HG03521 (cell line): Measurements from ENCODE around the gene ZNF638.

Experiments
- ATAC-seq: cut with Tn5 transposase; IDR thresholded peaks from one replicate; pipeline ENCODE4 v1.9.1; 2021; ENCODE audit warnings: mild to moderate bottlenecking, moderate library complexity; ENCODE audit not compliant: unreplicated experiment

The ZNF638 gene

DNA sequence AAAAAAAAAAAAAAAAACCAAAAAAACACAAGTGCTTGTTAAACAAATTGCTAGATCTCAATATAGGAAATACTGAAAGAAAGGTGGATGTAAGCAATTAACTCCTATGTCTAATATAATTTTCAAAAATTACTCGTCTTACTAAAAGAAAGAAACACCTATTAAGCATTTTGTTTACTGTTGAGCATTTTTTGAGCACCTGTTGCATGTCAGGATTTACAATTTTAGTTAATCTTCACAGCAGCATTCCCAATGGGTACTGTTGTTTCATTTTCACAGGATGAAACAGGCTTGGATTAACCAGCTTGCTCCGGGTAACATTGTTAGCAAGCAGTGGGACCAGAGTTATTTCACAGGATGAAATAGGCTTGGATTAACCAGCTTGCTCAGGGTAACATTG, 4.8 kb downstream of the ZNF638 start:
- no peak for ATAC-seq

DNA sequence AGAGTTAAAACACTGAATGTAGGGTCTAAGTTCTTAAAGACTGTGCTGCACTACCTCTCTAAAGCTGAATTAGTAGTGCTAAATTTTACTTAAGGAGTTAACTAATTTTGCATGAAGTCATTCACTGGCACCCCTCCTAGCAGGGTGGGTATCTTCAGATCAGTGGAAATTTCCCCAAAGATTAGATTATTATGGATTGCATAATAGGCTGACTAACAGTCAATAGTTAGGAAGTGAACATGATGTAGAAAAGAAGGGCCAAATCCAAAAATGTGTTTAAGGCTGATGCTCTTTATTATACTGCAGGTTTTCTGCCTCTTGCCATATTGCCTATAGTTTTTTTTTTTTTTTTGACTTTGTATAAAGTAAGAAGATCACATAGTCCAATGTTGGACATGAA, 5.2 kb downstream of the ZNF638 start:
- no peak for ATAC-seq

DNA sequence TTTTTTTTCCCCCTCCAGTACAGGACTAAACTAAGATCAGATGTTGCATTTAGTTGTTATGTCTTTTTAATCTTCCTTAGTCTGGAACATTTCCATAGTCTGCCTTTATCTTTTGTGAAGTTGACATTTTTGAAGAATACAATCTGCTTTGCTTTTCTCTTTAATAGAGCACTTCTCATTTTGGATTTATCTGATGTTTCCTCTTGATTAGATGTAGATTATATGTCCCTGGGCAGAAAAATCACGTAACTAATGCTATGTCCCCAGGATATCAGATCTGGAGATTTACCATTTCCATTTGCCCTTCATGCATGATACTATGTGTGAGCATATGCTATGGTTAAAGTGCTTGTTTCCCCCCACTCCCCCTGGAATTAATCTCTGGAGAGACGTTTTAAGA, 6.2 kb downstream of the ZNF638 start:
- ATAC-seq: no peak

DNA sequence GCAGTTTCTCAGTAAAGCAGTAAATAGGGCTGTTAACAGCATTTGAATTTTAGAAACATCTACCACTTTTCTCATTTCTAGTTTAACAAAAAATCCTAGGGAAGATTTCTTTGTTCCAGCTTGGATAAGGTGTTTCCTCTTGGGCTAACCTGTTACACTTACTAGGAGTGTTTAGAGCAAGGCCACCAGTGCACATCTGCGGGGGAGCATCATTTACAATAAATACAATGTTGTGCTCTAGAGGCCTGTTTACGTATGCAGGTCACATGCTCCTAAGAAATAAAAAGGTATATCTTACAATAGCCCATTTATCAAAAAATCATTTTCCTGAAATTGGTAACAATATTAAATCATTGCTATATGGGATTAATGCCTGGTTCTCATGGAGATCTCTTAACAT, 8.1 kb downstream of the ZNF638 start:
- no peak for ATAC-seq

DNA sequence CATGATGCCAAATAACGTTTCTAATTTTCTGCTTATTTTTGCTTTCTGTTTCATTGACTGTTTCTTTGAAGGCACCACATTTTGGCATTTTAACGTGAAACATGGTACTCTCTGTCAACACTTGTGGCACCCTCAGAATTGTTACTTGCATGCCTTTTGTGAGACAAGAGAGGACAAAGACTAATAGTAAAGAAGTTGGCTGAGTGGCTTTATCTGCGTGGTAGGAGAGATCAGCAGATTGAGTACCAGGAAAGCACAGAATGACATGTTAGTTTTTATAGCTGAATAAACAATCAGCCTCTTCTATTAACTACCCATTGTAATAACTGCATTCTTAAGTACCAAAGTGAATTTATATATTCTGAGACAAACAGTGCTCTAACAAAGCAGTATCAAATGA, 8.6 kb downstream of the ZNF638 start:
- ATAC-seq: no peak

DNA sequence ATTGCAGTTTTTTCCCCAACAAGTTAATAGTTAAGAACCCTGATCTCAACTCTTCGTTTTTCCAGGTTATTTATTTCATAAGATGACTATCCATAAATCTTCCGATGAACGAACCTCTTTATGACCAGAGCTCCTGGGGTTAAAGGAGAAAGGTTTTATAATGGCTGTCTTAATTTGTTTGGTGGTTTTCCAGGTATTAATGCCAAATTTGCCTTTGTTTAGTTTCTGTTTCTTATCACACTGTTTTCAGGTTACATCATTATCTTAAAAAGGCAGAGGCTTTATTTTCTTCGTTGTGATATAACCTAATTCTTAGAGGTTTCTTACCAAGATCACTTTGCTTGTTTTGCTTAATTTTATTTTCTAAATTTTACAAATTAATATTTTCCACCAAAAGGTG, 10.1 kb downstream of the ZNF638 start:
- no peak for ATAC-seq

DNA sequence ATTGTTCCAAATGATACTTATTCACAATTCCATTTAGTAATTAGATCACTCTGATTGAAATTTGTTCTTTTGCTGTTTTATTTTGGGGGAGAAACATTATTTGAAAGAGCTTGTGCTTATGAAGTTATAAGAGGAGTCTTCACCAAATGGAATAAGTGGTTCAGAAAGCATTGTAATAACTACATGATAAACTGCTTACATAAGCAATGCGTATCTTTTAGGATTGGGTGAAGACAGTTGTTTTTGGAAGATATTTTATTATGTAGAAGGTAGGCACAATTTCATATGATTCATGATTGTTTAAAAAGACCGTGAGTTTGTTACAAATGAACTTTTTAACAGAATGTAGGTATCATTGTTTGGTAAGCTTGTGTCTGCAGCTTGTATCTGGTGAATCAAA, 14.5 kb downstream of the ZNF638 start:
- no peak for ATAC-seq

DNA sequence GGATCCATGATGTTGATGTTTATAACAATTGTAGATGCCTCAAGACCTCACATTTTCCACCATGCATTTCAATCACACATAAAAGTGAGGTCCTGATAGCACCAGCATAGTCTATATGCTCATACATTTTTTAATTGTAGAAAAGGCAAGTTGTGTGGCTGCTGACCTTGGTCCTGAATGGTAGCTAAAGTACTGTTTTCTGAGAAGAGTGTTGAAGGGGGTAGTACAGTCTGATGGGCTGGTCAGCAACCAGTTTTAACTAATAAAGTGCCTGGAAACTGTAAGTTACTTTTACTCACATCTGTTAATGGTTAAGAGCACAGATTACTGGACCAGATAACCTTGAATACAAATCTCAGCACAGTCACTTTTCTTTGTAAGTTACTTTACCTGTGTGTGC, 15.9 kb downstream of the ZNF638 start:
- ATAC-seq: no peak

DNA sequence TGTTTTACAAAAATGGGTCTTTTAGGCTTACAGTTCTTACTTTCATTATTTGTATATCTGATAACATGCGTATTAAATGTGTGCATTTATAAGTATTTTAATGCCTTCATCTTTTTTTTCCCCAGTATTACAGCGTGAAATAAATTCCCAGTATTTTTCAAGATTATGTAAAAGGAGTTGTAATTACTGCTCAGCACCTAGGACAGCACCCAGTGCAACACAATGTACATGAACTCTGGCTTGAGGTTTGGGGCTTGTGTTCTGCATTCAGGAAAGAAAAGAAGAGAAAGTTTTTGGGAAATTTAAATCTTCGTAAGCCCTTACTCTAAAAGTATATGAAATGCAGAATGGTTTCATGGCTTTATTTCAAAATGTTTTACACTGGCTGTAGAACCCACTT, 16.7 kb downstream of the ZNF638 start:
- no peak for ATAC-seq

DNA sequence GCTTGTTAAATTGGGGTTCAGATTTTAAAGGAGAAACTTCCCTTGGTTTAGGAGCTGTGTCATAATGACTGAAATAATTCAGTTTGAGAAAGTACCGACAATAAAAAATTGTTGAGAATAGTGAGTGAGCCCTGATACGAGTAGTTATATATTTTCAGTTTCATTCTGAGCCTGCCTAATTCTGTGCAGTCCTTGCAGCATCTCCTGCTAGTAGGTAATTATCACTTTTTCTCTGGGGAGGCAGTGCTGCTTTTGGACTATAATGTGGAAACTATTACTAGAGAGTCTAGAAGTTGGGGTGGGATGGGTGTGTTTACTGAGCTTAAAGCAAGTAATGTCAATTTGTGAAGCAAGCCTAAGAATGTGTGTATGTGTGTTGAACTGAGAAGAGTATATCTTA, 21.7 kb downstream of the ZNF638 start:
- ATAC-seq: no peak

DNA sequence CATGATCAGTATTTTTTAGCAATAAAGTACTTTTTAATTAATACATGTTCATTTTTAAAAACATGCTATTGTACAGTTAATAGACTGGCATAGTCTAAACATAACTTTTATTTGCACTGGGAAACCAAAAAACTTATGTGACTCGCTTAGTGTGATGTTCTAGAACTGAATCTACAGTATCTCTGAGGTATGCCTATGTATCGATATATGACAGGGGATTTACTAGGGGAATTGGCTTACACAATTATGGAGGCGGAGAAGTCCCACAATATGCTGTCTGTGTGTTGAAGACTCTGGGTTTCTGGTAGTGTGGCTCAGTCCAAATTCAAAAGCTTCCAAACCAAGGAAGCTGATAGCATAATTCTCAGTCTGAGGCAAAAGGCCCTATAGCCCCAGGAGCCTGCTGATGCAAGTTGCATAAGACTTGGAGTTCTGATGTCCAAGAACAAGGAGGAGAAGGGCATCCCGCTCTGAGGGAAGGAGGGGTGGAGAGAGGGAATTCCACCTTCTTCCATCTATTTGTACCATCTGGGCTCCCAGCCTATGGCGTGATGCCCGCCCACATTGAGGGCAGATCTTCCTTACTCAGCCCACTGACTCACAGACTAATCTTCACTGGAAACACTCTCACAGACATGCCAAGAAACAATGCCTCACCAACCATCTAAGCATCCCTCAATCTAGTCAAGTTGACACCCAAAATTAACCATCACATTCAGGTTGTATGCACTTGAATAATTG, 27.5 kb downstream of the ZNF638 start:
- no peak for ATAC-seq

DNA sequence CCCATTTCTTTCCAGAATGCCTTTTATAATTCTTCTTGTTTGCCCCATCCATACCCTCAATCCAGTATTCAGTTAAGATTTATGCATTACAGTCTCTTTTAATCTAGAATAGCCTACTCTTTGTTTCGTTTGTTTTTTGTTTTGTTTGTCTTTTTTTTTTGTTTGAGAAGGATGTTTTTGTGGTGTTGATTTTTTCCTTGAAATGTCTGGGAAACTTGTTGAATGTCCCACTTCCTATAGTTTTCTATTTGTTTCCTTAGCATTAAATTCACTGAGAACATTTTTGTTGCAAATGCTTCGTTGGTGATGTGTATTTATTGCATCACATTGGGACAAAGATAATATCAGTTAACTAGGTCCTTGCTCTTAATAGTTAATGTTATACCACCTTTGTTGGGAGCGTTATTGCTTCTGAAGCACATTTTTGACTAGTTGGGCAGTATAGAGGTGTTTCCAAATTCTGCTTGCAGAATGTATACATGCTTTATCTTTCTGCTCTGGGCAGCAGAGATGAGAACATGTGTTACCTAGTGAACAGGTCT, 28.9 kb downstream of the ZNF638 start:
- no peak for ATAC-seq

DNA sequence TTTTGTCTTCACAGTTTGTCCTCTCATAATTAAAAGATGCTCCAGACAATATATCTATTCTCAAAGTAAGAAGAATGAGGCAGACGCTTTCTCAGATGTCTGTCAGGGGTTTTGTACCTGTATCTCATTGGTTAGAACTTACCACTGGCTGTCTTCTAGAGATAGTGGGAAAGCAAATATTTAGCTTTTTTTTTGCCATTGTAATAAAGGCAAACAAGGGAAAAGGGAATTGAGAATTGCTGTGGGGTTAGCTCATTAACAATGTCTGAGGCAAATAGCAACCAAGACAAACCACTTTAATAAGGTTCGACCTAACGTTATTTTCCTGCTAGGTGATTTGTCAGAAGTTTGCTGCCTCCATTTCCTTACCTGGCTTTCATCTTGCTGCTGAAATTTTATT, 30.0 kb downstream of the ZNF638 start:
- no peak for ATAC-seq

DNA sequence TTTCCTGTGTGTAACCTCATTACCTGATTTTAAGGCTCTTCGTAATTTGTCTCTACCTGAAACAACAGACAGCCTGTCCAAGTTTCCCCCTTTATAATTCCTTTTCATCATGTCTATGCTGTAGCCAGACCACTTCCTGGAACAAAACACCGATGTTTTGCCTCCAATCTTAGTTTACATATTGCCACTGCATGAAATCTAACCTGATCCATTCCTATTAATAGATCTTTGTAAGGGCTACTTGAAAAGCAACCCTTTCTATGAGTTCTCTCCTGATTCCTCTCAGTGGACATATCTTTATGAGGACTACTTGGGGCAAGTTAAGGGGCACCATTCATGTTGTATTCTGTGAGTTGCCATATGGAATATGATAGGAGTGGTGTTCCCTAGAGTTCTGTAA, 30.9 kb downstream of the ZNF638 start:
- ATAC-seq: no peak

DNA sequence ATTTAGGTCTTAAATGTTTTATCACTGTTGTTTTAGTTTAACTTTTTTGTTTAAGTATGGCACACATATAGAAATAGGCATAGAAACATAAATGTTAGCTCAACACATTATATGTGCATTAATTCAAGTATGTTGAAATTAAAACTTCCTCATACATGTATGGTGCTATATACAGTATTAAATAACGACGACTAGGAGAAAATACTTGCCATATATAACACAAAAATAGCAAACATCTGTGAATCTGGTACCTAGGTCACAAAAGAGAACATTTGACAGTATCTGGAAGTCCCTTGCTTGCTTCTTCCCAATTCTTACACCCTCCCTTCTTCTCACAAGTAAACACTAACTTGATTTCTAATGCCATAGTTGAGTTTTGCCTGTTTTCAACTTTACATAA, 38.4 kb downstream of the ZNF638 start:
- no peak for ATAC-seq

DNA sequence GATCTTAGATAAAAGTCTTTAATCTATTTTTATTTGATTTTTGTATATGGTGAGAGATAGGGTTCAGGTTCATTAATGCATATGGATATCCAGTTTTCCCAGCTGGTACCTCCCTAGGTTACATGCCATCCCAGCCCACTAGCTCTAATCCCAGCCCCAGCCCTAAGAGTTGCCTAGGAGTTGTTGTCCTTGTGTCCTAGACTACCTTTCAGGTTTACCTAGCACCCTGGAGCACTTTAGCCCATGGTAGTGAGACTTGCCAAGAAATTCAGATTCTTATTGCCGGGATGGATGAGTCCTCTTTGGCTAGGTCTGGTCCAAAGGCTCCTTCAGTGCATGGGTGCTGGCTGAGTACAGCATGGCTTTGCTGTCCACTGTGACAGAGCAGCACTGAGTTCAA, 40.5 kb downstream of the ZNF638 start:
- no peak for ATAC-seq

DNA sequence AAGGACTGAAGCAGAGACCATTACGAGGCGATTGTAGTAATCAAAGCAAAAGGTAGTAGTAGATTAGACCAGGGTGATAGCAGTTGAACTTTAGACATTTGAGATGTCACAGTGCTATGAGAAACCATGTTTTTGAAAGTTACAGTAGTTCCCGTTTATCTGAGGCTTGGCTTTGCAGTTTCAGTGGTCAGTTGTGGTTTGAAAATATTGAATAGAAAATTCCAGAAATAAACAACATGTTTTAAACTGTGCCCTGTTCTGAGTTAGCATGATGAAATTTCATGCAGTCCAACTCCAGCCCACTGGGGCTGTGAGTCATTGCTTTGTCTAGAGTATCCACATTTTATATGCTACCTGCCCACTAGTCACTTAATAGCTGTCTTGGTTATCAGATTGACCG, 47.5 kb downstream of the ZNF638 start:
- ATAC-seq: no peak

DNA sequence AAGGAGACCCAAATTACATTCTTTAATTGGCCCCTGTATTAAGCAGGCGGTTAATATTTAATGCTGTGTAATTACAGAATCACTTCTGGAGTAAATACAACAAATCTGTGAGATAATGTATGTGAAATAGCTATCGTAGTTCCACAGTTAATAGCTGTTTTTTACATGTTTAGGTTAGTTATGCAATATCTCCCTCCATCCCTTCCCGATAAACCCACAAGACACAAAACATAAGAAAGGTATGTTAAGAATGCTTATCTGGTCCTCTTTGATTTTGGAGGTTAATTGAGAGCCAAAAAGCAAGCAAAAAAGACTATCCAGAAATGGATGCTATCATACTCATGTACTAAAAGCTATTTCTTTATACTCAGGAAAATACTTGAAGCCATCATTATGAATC, 49.1 kb downstream of the ZNF638 start:
- ATAC-seq: no peak

DNA sequence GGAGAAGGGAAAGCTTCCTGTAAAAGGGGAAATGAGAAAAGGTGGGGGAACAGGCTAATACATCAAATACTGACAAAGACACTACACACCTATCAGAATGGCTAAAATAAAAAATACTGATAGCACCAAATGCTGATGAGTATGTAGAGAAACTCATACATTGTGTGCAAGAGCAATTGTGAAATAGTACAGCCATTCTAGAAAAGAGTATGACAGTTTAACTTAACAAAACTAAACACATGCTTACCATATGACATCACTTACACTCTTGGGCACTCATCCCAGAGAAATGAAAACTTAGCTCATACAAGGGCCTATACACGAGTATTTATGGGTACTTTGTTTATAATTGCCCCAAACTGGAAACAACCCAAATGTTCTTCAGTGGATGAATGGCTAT, 53.4 kb downstream of the ZNF638 start:
- ATAC-seq: no peak

DNA sequence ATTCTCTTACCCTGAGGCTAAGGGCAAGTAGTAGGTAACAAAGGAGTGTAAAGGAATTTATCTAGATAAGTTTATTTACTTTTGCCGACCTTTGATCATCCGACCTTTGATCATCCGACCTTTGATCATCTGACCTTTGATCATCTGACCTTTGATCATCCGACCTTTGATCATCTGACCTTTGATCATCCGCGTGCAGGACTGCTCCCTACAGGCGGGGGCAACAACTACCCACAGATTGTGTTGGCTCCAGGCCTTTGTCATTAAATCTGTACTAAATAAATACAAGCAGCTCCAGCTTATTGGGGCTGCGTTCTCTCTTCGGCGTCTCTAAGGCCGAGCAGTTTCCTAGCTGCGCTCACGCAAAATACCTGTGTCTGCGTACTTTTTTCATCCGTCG, 56.6 kb downstream of the ZNF638 start:
- ATAC-seq: no peak

DNA sequence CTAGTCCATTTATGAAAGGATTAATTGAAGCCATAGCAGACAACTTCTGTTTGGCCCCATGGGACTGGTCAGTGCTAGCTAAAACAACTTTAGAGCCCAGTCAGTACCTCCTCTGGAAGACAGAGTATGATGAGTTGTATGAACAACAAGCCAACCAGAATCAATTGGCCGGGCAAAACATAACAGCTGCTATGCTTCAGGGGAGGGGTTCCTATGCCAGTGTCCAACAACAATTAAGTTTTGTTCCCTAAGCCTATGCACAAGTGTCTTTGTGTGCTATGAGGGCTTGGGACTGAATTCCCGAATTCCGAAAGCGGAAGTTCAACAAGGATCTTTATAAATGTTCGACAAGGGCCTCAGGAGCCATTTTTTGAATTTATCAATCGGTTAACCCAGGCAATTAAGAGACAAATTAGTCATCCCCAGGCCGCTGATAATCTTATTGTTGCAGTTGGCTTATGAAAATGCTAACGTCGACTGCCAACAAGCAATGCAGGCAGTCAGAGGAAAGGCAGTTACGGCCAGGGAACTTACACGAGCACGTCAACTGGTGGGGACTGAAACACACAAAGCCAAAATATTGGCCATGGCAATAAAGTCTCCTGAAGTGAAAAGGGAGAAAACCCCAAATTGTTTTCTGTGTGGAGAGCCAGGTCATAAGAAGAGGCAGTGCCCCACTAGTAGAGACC, 57.9 kb downstream of the ZNF638 start:
- no peak for ATAC-seq

DNA sequence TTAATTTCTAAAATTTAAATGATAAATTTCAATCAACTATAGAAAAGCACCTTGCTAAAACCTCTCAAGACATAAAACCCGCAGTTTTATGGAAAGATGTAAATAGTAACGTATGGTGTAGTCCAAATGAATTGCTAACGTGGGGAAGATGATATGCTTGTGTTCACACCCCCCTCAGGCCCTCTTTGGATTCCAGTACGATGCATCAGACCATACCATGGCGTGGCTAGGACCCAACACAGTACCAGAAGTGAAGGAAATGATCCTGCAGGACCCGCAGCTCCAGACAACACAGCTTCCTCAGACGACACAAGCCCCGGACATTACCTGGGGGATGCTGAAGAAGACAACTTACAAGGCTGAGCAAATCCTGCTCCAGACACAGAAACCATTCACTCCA, 61.6 kb downstream of the ZNF638 start:
- ATAC-seq: no peak

DNA sequence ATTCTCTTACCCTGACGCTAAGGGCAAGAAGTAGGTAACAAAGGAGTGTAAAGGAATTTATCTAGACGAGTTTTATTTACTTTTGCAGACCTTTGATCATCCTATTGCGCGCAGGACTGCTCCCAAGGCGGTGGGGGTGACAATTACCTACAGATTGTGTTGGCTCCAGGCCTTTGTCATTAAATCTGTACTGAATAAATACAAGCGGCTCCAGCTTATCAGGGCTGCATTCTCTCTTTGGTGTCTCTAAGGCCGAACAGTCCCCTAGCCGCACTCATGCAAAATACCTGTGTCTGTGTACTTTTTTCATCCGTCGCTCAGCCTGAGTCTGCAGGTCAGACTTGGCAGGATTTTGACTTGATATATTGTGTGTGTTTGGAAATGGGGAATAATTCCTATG, 63.9 kb downstream of the ZNF638 start:
- no peak for ATAC-seq
